ENCODE measurements around the gene MAP2K1. TPM values are rescaled to one million over a fixed set of nuclear protein-coding genes. Genes with fewer than 3 reads are reported as not detected.
"Not testable (repeated sequence)": the region's sequence is repeated elsewhere in the genome, so short reads cannot be mapped to it uniquely, and the experiment has no call there.

The MAP2K1 gene
- total and polyA plus RNA-seq, 2 donors from 2014 or later = 33.1 to 49.4 TPM

GRCh38 chr15:66390678-66391077, 4.0 kb downstream of the MAP2K1 start:
- H3K27ac ChIP-seq (ENCODE audit: low read depth in 2 of 2, low read length in 2 of 2) = no peak overlapping the region
- FAIRE-seq (no peak), DNase-seq (no peak)
- intact Hi-C loops (cut with DNase I) = no loop called here
- H3K4me1 ChIP-seq (ENCODE audit: control insufficient read depth in 2 of 3, insufficient read depth in 2 of 3, low read depth in 1 of 3, low read length in 3 of 3) = peaks cover 0 to 12% (median 6%) of the 10 kb centered on the region in 3 donors
- H3K27me3 ChIP-seq (ENCODE audit: control insufficient read depth, insufficient read depth, low read length) = no peaks in the 10 kb centered on the region
- no peaks in the 10 kb centered on the region for H3K36me3 ChIP-seq (ENCODE audit: control insufficient read depth in 2 of 3, insufficient read depth in 3 of 3, low read length in 3 of 3)
- H3K9ac ChIP-seq (ENCODE audit: low read length in 3 of 3) = no peak overlapping the region
- no peak overlapping the region for H3K4me3 ChIP-seq (ENCODE audit: low read length in 3 of 3)
- H3K9me3 ChIP-seq (ENCODE audit: control insufficient read depth in 2 of 3, insufficient read depth in 1 of 3, low read length in 3 of 3) = no peaks in the 10 kb centered on the region
- TF ChIP-seq CTCF (IDR thresholded peaks at IDR 0.05; ENCODE audit: borderline replicate concordance, extremely low read depth, insufficient read depth) = no peak

GRCh38 chr15:66393037-66393436, 6.3 kb downstream of the MAP2K1 start:
- H3K4me1 ChIP-seq (ENCODE audit: control insufficient read depth in 2 of 3, insufficient read depth in 2 of 3, low read depth in 1 of 3, low read length in 3 of 3) = peaks cover 0 to 11% (median 1%) of the 10 kb centered on the region in 3 donors
- H3K9me3 ChIP-seq (ENCODE audit: control insufficient read depth in 2 of 3, insufficient read depth in 1 of 3, low read length in 3 of 3); H3K36me3 ChIP-seq (ENCODE audit: control insufficient read depth in 2 of 3, insufficient read depth in 3 of 3, low read length in 3 of 3); intact Hi-C loops (cut with DNase I); H3K4me3 ChIP-seq (ENCODE audit: low read length in 3 of 3); H3K27me3 ChIP-seq (ENCODE audit: control insufficient read depth, insufficient read depth, low read length); H3K27ac ChIP-seq (ENCODE audit: low read depth in 2 of 2, low read length in 2 of 2); DNase-seq; H3K9ac ChIP-seq (ENCODE audit: low read length in 3 of 3); FAIRE-seq: not testable (repeated sequence)

GRCh38 chr15:66394472-66394871, 7.8 kb downstream of the MAP2K1 start:
- DNase-seq (no peak), FAIRE-seq (no peak)
- Histone ChIP-seq H3K4me1 (ENCODE audit: control insufficient read depth in 2 of 3, insufficient read depth in 2 of 3, low read depth in 1 of 3, low read length in 3 of 3) (no peaks in the 10 kb centered on the region), H3K9me3 (ENCODE audit: control insufficient read depth in 2 of 3, insufficient read depth in 1 of 3, low read length in 3 of 3) (no peaks in the 10 kb centered on the region), H3K36me3 (ENCODE audit: control insufficient read depth in 2 of 3, insufficient read depth in 3 of 3, low read length in 3 of 3) (no peaks in the 10 kb centered on the region), H3K9ac (ENCODE audit: low read length in 3 of 3) (no peak overlapping the region), H3K27ac (ENCODE audit: low read depth in 2 of 2, low read length in 2 of 2) (no peak overlapping the region), H3K27me3 (ENCODE audit: control insufficient read depth, insufficient read depth, low read length) (no peaks in the 10 kb centered on the region), H3K4me3 (ENCODE audit: low read length in 3 of 3) (no peak overlapping the region)
- intact Hi-C loops (cut with DNase I) = no loop called here
- no peak for TF ChIP-seq CTCF (IDR thresholded peaks at IDR 0.05; ENCODE audit: borderline replicate concordance, extremely low read depth, insufficient read depth)

- no peak for TF ChIP-seq CTCF (IDR thresholded peaks at IDR 0.05; ENCODE audit: borderline replicate concordance, extremely low read depth, insufficient read depth)
- FAIRE-seq = no peak
Measured at GRCh38 chr15:66394915-66395314, 8.2 kb downstream of the MAP2K1 start.

More at GRCh38 chr15:66394915-66395314, 8.2 kb downstream of the MAP2K1 start:
- Histone ChIP-seq H3K4me3 (ENCODE audit: low read length in 3 of 3) (no peak overlapping the region), H3K4me1 (ENCODE audit: control insufficient read depth in 2 of 3, insufficient read depth in 2 of 3, low read depth in 1 of 3, low read length in 3 of 3) (no peaks in the 10 kb centered on the region), H3K9me3 (ENCODE audit: control insufficient read depth in 2 of 3, insufficient read depth in 1 of 3, low read length in 3 of 3) (no peaks in the 10 kb centered on the region), H3K9ac (ENCODE audit: low read length in 3 of 3) (no peak overlapping the region), H3K27ac (ENCODE audit: low read depth in 2 of 2, low read length in 2 of 2) (no peak overlapping the region), H3K27me3 (ENCODE audit: control insufficient read depth, insufficient read depth, low read length) (no peaks in the 10 kb centered on the region), H3K36me3 (ENCODE audit: control insufficient read depth in 2 of 3, insufficient read depth in 3 of 3, low read length in 3 of 3) (no peaks in the 10 kb centered on the region)
- no peak for DNase-seq
- intact Hi-C loops (cut with DNase I) = no loop called here

Data from kidney (tissue), 14 donors.